HG03520 (cell line): ENCODE results near the gene SLC29A3.

Source experiments
- ATAC-seq: cut with Tn5 transposase; IDR thresholded peaks from one replicate; pipeline ENCODE4 v1.9.1; 2021; ENCODE audit warnings: mild to moderate bottlenecking, moderate library complexity; ENCODE audit not compliant: unreplicated experiment

The SLC29A3 gene

DNA sequence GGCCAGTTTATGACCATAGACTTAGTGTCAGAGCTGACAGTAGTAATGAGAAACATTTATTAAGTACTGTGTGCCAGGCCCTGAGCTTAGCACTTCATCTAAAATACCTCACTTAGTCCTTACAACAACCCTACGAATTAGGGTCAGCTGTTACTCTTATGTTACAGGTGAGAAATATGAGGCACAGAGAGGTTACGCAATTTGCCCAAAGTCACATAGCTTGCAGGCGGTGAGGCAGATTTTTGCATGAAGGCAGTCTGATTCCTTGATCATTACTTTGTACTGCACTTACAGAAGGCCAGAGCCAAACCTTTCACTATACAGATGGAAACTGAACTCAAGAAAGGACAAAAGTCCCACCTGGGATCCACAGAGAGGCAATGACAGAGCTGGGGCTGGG is 87.8 kb downstream of the SLC29A3 start:
- ATAC-seq, result no peak

DNA sequence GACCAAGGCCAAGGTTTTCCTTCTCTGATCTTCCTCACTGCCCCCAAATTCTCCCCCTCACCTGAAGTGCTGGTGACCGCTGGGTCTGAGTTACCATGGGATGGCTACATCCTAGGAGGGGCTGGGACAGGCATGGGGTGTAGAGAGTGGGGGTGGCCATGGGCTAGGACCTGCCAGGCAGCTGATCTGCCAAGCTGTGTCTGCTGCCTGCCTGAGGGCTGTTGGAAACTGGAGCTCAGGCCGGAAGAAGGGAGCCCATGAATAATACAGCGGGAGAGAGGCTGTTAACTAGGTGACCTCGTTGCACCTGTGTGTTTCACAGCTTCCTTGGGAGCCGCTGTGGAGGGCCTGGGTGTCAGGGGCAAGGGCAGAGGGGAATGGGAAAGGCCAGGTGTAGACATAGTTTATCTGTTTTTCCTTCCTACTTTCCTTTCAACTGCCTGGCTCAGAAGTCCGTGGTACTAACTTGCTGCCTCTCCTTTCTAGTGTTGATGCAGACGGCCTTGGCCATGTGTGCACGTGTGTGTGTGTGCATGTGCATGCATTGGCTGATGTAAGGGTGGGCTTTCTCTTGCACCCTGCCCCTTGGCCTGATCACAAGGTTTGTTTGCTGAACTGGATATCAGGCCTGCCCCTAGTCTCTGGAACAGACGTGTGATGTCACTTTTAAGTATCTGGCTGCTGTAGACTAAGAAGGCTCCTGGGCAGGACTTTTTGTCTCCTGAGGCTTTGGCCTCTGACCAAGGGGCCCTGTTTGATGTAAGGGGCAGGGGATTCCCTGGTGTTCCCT is 89.6 kb downstream of the SLC29A3 start:
- no peak for ATAC-seq

DNA sequence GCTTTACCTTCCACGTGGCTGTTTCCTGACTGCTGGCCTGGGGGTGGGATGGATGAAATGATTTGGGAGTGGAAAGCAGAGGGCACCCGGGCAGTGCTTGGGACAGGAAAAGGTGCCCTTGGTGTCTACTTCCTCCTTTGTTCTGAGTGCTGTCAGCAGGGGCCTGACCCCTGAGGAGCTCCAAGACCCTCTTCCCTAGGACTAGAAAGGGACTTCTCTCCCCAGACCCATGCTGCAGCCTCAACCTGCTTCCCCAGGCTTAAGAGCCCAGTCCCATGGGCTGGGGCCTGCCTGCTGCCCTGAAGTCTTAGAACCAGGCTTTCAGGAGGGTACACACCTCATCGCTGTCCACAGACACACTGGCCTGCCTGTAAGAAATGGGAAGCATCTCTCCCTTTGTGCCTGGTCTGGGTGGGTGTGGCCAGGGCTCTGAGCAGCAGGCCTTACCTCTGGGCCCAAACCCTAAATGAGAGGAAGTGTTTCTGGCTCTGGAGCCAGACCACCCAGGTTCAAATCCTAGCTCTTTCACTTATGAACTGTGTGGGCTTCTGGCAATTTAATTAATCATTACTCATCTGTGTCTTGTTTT is 90.6 kb downstream of the SLC29A3 start:
- ATAC-seq, result no peak
